Common myeloid progenitor, CD34-positive (primary cell): ENCODE data around the gene PLXND1.

Experiments
- CTCF ChIA-PET: fragments of 350-600 bp; sonication (Branson Sonifier 250); formaldehyde crosslinking; loops from one replicate; lab custom pipeline; 2021; ENCODE audit warnings: antibody characterized with exemption; lab: Charles Lee
- POLR2A ChIA-PET: fragments of 350-600 bp; sonication (Branson Sonifier 250); formaldehyde crosslinking; loops from one replicate; lab custom pipeline; 2021; ENCODE audit warnings: antibody characterized with exemption; lab: Charles Lee
- DNase-seq, 3 donors: peaks; one replicate each; pipeline versions ENCODE4 v3.0.0 to v3.0.0-alpha.2; 2013
- H3K27ac ChIP-seq, 2 experiments: 1 replicate in 1 of 2; 2 replicates in 1 of 2; pipeline ENCODE4 v1.7.0; 2013; ENCODE audit warnings: inconsistent platforms in 2 of 2, low read length in 2 of 2, mild to moderate bottlenecking in 2 of 2, low read depth in 1 of 2, moderate library complexity in 1 of 2; ENCODE audit not compliant: severe bottlenecking in 2 of 2, insufficient read depth in 1 of 2, poor library complexity in 1 of 2
- H3K27me3 ChIP-seq, 5 experiments: replicated peaks in 2 of 5; 1 replicate in 3 of 5; 2 replicates in 2 of 5; pipeline versions ENCODE4 v1.6.1 to v1.7.0; 2013; ENCODE audit warnings: low read length in 4 of 5, mild to moderate bottlenecking in 2 of 5, moderate library complexity in 2 of 5, inconsistent platforms in 1 of 5; ENCODE audit not compliant: insufficient read depth in 5 of 5, control insufficient read depth in 4 of 5
- H3K36me3 ChIP-seq, 4 experiments: 1 replicate in 2 of 4; 2 replicates in 2 of 4; pipeline versions ENCODE4 v1.6.1 to v1.7.0; 2013; ENCODE audit warnings: low read length in 3 of 4, control low read depth in 1 of 4, mild to moderate bottlenecking in 1 of 4; ENCODE audit not compliant: control insufficient read depth in 4 of 4, insufficient read depth in 4 of 4
- H3K4me1 ChIP-seq, 4 experiments: 1 replicate in 3 of 4; 2 replicates in 1 of 4; pipeline versions ENCODE4 v1.6.1 to v1.7.1; 2013; ENCODE audit warnings: low read length in 3 of 4, mild to moderate bottlenecking in 3 of 4, control low read depth in 1 of 4, inconsistent platforms in 1 of 4, moderate library complexity in 1 of 4; ENCODE audit not compliant: control insufficient read depth in 4 of 4, insufficient read depth in 4 of 4; ENCODE audit errors: control extremely low read depth in 1 of 4
- H3K4me3 ChIP-seq, 7 experiments: 1 replicate in 4 of 7; 2 replicates in 3 of 7; pipeline versions ENCODE4 v1.5.1 to v1.7.0; 2013; ENCODE audit warnings: mild to moderate bottlenecking in 7 of 7, low read length in 6 of 7, moderate library complexity in 6 of 7, inconsistent platforms in 2 of 7, low read depth in 2 of 7, control low read depth in 1 of 7; ENCODE audit not compliant: insufficient read depth in 4 of 7, control insufficient read depth in 1 of 7; ENCODE audit errors: extremely low read depth in 1 of 7
- H3K9me3 ChIP-seq, 5 experiments: 1 replicate in 4 of 5; 2 replicates in 1 of 5; pipeline versions ENCODE4 v1.6.1 to v1.7.1; 2013; ENCODE audit warnings: low read length in 4 of 5, mild to moderate bottlenecking in 2 of 5, inconsistent platforms in 1 of 5, low read depth in 1 of 5, moderate library complexity in 1 of 5; ENCODE audit not compliant: control insufficient read depth in 4 of 5, insufficient read depth in 2 of 5; ENCODE audit errors: control extremely low read depth in 1 of 5
- WGBS: methylation state at CpG from one replicate; pipeline ENCODE4 v1.1.5; 2013; ENCODE audit not compliant: insufficient coverage; 5-methylcytosine and 5-hydroxymethylcytosine counted together

The PLXND1 gene

GRCh38 chr3:129605922-129606635 lies 397 bp downstream of the PLXND1 start:
- peaks cover 0 to 84% (median 70%) of the 10 kb centered on the region in 4 experiments for H3K4me1 ChIP-seq
- no peaks in the 10 kb centered on the region for H3K27me3 ChIP-seq
- H3K4me3 ChIP-seq = peak overlapping the region; percentile 43 to 82 (median 70)
- CTCF ChIA-PET = interaction anchor here (0.5 to 5.9 kb wide), 8 partner anchors 11 to 1028 kb away, joined by 3 to 44 read pairs (median 4); no protein-coding TSS in a partner anchor
- DNase-seq = peak in 2 of 3 donors; percentile 47 to 64
- no peak overlapping the region for H3K27ac ChIP-seq
- peaks cover 0 to 15% (median 0%) of the 10 kb centered on the region in 4 experiments for H3K36me3 ChIP-seq
- POLR2A ChIA-PET = interaction anchor here (0.8 to 1.2 kb wide), 3 partner anchors 14 to 30 kb away, joined by 4 read pairs; no protein-coding TSS in a partner anchor
- no peaks in the 10 kb centered on the region for H3K9me3 ChIP-seq
- 0% methylated on average over 72 of the region's 98 CpGs for WGBS

- CTCF ChIA-PET = interaction anchor here (0.5 to 5.9 kb wide), 10 partner anchors 10 to 1029 kb away, joined by 3 to 44 read pairs (median 4); no protein-coding TSS in a partner anchor
- DNase-seq = peak in 2 of 3 donors; percentile 76 to 84
- Histone ChIP-seq H3K27me3 (no peaks in the 10 kb centered on the region), H3K4me1 (peaks cover 2 to 90% (median 75%) of the 10 kb centered on the region in 4 experiments), H3K27ac (no peak overlapping the region), H3K4me3 (peak overlapping the region; percentile 43 to 82 (median 70)), H3K9me3 (no peaks in the 10 kb centered on the region), H3K36me3 (peaks cover 0 to 19% (median 0%) of the 10 kb centered on the region in 4 experiments)
- WGBS = under 1% methylated on average over 74 of the region's 98 CpGs
- POLR2A ChIA-PET = interaction anchor here (0.8 to 1.2 kb wide), 3 partner anchors 13 to 29 kb away, joined by 4 read pairs; no protein-coding TSS in a partner anchor
Observed at GRCh38 chr3:129605203-129605921, 1.1 kb downstream of the PLXND1 start.

GRCh38 chr3:129604767-129605166 lies 1.7 kb downstream of the PLXND1 start:
- Histone ChIP-seq H3K27ac (no peak overlapping the region), H3K4me3 (peak overlapping the region in 6 of 7 experiments; percentile 43 to 82 (median 69)), H3K27me3 (no peaks in the 10 kb centered on the region), H3K9me3 (no peaks in the 10 kb centered on the region), H3K36me3 (peaks cover 0 to 19% (median 0%) of the 10 kb centered on the region in 4 experiments), H3K4me1 (peaks cover 2 to 90% (median 77%) of the 10 kb centered on the region in 4 experiments)
- ChIA-PET CTCF (interaction anchor here (0.7 to 5.9 kb wide), 9 partner anchors 10 to 114 kb away, joined by 3 to 44 read pairs (median 4); no protein-coding TSS in a partner anchor), POLR2A (interaction anchor here (1.2 kb wide), 2 partner anchors 27 to 29 kb away, joined by 4 read pairs; no protein-coding TSS in a partner anchor)
- no peak for DNase-seq
- 58% methylated on average over 11 of the region's 12 CpGs for WGBS

GRCh38 chr3:129603991-129604749 lies 2.3 kb downstream of the PLXND1 start:
- H3K4me1 ChIP-seq = peaks cover 2 to 91% (median 79%) of the 10 kb centered on the region in 4 experiments
- 85% methylated on average over 8 of the region's 8 CpGs for WGBS
- POLR2A ChIA-PET = no interaction called here
- no peaks in the 10 kb centered on the region for H3K9me3 ChIP-seq
- CTCF ChIA-PET = interaction anchor here (1.0 to 5.9 kb wide), 4 partner anchors 8 to 28 kb away, joined by 3 to 44 read pairs (median 4); no protein-coding TSS in a partner anchor
- no peaks in the 10 kb centered on the region for H3K27me3 ChIP-seq
- H3K36me3 ChIP-seq = peaks cover 0 to 19% (median 0%) of the 10 kb centered on the region in 4 experiments
- H3K4me3 ChIP-seq = peak overlapping the region in 6 of 7 experiments; percentile 43 to 82 (median 69)
- DNase-seq = no peak
- no peak overlapping the region for H3K27ac ChIP-seq

GRCh38 chr3:129603561-129603942 lies 2.9 kb downstream of the PLXND1 start:
- Histone ChIP-seq H3K4me1 (peaks cover 2 to 91% (median 79%) of the 10 kb centered on the region in 4 experiments), H3K4me3 (peak overlapping the region in 2 of 7 experiments; percentile 76 to 82), H3K36me3 (peaks cover 0 to 19% (median 0%) of the 10 kb centered on the region in 4 experiments), H3K9me3 (no peaks in the 10 kb centered on the region), H3K27me3 (no peaks in the 10 kb centered on the region), H3K27ac (no peak overlapping the region)
- WGBS = 82% methylated on average over 6 of the region's 7 CpGs
- CTCF ChIA-PET = interaction anchor here (1.0 to 1.5 kb wide), 3 partner anchors 9 to 27 kb away, joined by 3 to 4 read pairs (median 3); no protein-coding TSS in a partner anchor
- POLR2A ChIA-PET = no interaction called here
- no peak for DNase-seq
